Fibroblast of lung (primary cell): ENCODE results near the gene ZBTB12. TPM values are rescaled to one million over a fixed set of nuclear protein-coding genes. Genes with fewer than 3 reads are reported as not detected.

Source experiments
- DNase-seq, 2 donors: peaks; one replicate each; pipeline versions ENCODE4 v3.0.0 to v3.0.0-alpha.2; 2010; ENCODE audit warnings: low read depth in 2 of 2
- H2AFZ ChIP-seq: 2 replicates; pipeline ENCODE4 v1.5.1; 2012; ENCODE audit warnings: low read length, control low read depth, inconsistent platforms
- H3K27ac ChIP-seq: 2 replicates; pipeline ENCODE4 v1.5.1; 2011; ENCODE audit warnings: low read length, control low read depth; ENCODE audit not compliant: insufficient read depth
- H3K27me3 ChIP-seq: 2 replicates; pipeline ENCODE4 v1.5.1; 2011; ENCODE audit warnings: mild to moderate bottlenecking, low read length; ENCODE audit not compliant: control insufficient read depth, insufficient read depth
- H3K36me3 ChIP-seq: 2 replicates; pipeline ENCODE4 v1.5.1; 2011; ENCODE audit warnings: low read length; ENCODE audit not compliant: control insufficient read depth, insufficient read depth
- H3K4me1 ChIP-seq: 2 replicates; pipeline ENCODE4 v1.5.1; 2011; ENCODE audit warnings: low read length; ENCODE audit not compliant: control insufficient read depth, insufficient read depth; ENCODE audit errors: extremely low read depth
- H3K4me2 ChIP-seq: 2 replicates; pipeline ENCODE4 v1.5.1; 2011; ENCODE audit warnings: low read length, control low read depth; ENCODE audit not compliant: insufficient read depth; ENCODE audit errors: extremely low read depth
- H3K4me3 ChIP-seq, 4 experiments: fragments of 200-600 bp in 1 of 4; sonication (generic) in 1 of 4; replicated peaks in 1 of 4; 2 replicates each; pipeline ENCODE4 v1.5.1; 2011 to 2016; ENCODE audit warnings: low read length in 4 of 4, low read depth in 3 of 4, mild to moderate bottlenecking in 3 of 4, control low read depth in 2 of 4, inconsistent platforms in 1 of 4, mixed read lengths in 1 of 4; ENCODE audit not compliant: insufficient read depth in 1 of 4; ENCODE audit errors: control extremely low read depth in 1 of 4
- H3K79me2 ChIP-seq: 2 replicates; pipeline ENCODE4 v1.5.1; 2012; ENCODE audit warnings: mild to moderate bottlenecking, low read length, inconsistent platforms; ENCODE audit not compliant: control insufficient read depth, insufficient read depth
- H3K9ac ChIP-seq: 2 replicates; pipeline ENCODE4 v1.5.1; 2011; ENCODE audit warnings: mild to moderate bottlenecking, low read length, control low read depth; ENCODE audit not compliant: insufficient read depth
- H3K9me3 ChIP-seq: 2 replicates; pipeline ENCODE4 v1.5.1; 2012; ENCODE audit warnings: low read depth, low read length; ENCODE audit not compliant: control insufficient read depth, insufficient read depth
- H4K20me1 ChIP-seq: 2 replicates; pipeline ENCODE4 v1.5.1; 2011; ENCODE audit warnings: low read length; ENCODE audit not compliant: control insufficient read depth, insufficient read depth; ENCODE audit errors: extremely low read depth
- CTCF ChIP-seq, 2 donors: IDR thresholded peaks in 1 of 2; conservative IDR thresholded peaks in 1 of 2; 1 replicate in 1 of 2; 2 replicates in 1 of 2; pipeline ENCODE4 v1.5.1; 2011 to 2012; ENCODE audit warnings: low read length in 2 of 2, control low read depth in 1 of 2, inconsistent platforms in 1 of 2, low read depth in 1 of 2, mild to moderate bottlenecking in 1 of 2
- EZH2 ChIP-seq: IDR thresholded peaks from 2 replicates; pipeline ENCODE4 v1.5.1; 2012; ENCODE audit warnings: low read length, control low read depth, mild to moderate bottlenecking; ENCODE audit errors: missing control alignments
- polyA plus RNA-seq, 2 donors: library from polyadenylated mRNA; depleted of rRNA in 1 of 2; stranded (reverse) in 1 of 2; unstranded in 1 of 2; fragments of >200 nt; gene quantifications; 2 replicates each; pipeline ENCODE4 v1.2.1, GENCODE V29; 2011 to 2012; ENCODE audit warnings: missing spikeins in 1 of 2
- total RNA-seq: library from RNA; depleted of rRNA; stranded (reverse); fragments of >200 nt; gene quantifications from 2 replicates; pipeline ENCODE4 v1.2.1, GENCODE V29; 2014

Gene ZBTB12
- total and polyA plus RNA-seq, 2 donors (not counting 1 experiment from before 2014, with no cell fraction given) = 1.2 to 13.2 TPM

DNA sequence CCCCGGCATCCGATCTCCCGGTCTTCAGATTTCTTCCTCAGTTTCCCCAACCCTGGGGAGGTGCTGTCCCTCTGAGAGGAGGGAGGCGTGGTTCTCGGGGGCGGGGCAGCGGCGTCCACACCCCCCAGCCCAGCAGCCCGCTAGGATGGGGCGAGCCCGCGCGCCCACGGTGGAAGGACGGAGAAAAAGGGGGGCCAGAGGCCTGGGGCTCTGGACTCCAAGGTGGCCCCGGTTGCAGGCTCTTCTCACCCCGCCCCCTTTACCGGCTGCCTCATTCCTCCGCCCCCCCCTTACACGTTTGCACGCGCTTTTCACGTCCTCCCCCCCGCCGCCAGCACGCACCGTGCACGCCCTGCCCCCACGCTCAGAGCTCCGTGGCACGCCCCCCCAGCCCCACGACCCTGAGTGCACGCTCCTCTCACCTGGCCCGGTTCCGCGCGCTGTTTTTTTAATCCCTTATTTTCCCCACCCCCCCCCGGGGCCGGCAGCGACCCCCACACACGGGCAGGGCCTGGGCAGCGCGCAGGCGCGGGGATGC lies 402 bp downstream of the ZBTB12 start:
- peak overlapping the region; percentile 41 to 68 (median 56) for H3K4me3 ChIP-seq
- H3K27ac ChIP-seq = peak overlapping the region; percentile 14
- peak overlapping the region; percentile 69 for H3K4me2 ChIP-seq
- peaks cover 11% of the 10 kb centered on the region for H3K4me1 ChIP-seq
- H3K79me2 ChIP-seq = peaks cover 9% of the 10 kb centered on the region
- peak; percentile 30 to 62 for DNase-seq
- peak overlapping the region; percentile 50 for H3K9ac ChIP-seq
- no peaks in the 10 kb centered on the region for H3K9me3 ChIP-seq
- TF ChIP-seq CTCF (conservative IDR thresholded peaks at IDR 0.05 in 1 of 2, IDR thresholded peaks at IDR 0.05 in 1 of 2; ENCODE audit: low read depth in 1 of 2, low read length in 2 of 2) = no peak
- TF ChIP-seq EZH2 = no peak
- no peak overlapping the region for H2AFZ ChIP-seq
- no peaks in the 10 kb centered on the region for H3K27me3 ChIP-seq
- peaks cover 1% of the 10 kb centered on the region for H3K36me3 ChIP-seq
- H4K20me1 ChIP-seq = no peaks in the 10 kb centered on the region

DNA sequence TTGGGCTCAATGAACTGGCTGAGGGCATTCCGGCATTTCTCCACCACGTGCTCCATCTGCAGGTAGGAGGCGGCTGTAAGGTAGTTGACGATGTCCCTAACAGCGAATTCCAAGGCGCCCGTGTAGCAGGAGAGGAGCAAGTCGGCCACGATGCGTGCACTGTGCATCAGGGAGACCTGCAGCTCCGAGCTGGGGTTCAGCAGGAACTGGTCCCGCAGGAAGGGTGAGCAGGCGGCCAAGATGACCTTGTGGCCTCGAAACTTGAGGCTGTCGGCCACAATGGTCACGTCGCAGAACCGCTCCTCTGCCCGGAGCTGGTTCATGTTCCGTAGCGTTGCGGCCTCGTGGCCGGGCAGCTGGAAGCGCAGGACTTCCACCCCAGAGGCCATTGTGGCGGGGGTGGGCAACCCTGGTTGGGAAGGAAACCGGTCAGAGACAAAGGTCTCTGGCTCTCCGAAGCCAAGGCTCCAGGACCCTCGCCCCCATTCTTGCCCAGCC lies 920 bp downstream of the ZBTB12 start:
- Histone ChIP-seq H3K4me1 (peaks cover 12% of the 10 kb centered on the region), H4K20me1 (no peaks in the 10 kb centered on the region), H3K4me3 (peak overlapping the region; percentile 41 to 68 (median 56)), H3K27me3 (no peaks in the 10 kb centered on the region), H3K79me2 (peaks cover 9% of the 10 kb centered on the region), H3K9ac (peak overlapping the region; percentile 8), H2AFZ (no peak overlapping the region), H3K4me2 (peak overlapping the region; percentile 69), H3K9me3 (no peaks in the 10 kb centered on the region), H3K27ac (no peak overlapping the region), H3K36me3 (peaks cover 1% of the 10 kb centered on the region)
- DNase-seq = no peak
- TF ChIP-seq CTCF (conservative IDR thresholded peaks at IDR 0.05 in 1 of 2, IDR thresholded peaks at IDR 0.05 in 1 of 2; ENCODE audit: low read depth in 1 of 2, low read length in 2 of 2) (no peak), EZH2 (no peak)

GRCh38 chr6:31899882-31900722 lies 1.8 kb downstream of the ZBTB12 start:
- Histone ChIP-seq H3K36me3 (peaks cover 1% of the 10 kb centered on the region), H2AFZ (no peak overlapping the region), H3K9ac (no peak overlapping the region), H3K27ac (no peak overlapping the region), H3K4me3 (no peak overlapping the region), H3K4me2 (no peak overlapping the region), H3K27me3 (no peaks in the 10 kb centered on the region), H3K4me1 (peaks cover 13% of the 10 kb centered on the region), H3K9me3 (no peaks in the 10 kb centered on the region), H4K20me1 (no peaks in the 10 kb centered on the region), H3K79me2 (peaks cover 9% of the 10 kb centered on the region)
- TF ChIP-seq EZH2 = no peak
- no peak for TF ChIP-seq CTCF (conservative IDR thresholded peaks at IDR 0.05 in 1 of 2, IDR thresholded peaks at IDR 0.05 in 1 of 2; ENCODE audit: low read depth in 1 of 2, low read length in 2 of 2)
- no peak for DNase-seq
